Gastrocnemius medialis (tissue), 4 donors: ENCODE measurements around the gene ATP6AP1.

Experiments used
- CTCF ChIP-seq, 5 experiments: fragments of 450-650 bp in 3 of 5; fragments of 200-600 bp in 2 of 5; sonication (generic) in 2 of 5; IDR thresholded peaks in 4 of 5; conservative IDR thresholded peaks in 1 of 5; 1 replicate in 4 of 5; 2 replicates in 1 of 5; pipeline ENCODE4 v1.5.1; 2016 to 2019; ENCODE audit warnings: antibody characterized with exemption in 5 of 5, mild to moderate bottlenecking in 3 of 5, moderate library complexity in 3 of 5
- POLR2A ChIP-seq, 2 donors: fragments of 450-650 bp; IDR thresholded peaks; one replicate each; pipeline ENCODE4 v1.6.1; 2017; ENCODE audit warnings: antibody characterized with exemption in 2 of 2, mild to moderate bottlenecking in 2 of 2, moderate library complexity in 2 of 2

DNA sequence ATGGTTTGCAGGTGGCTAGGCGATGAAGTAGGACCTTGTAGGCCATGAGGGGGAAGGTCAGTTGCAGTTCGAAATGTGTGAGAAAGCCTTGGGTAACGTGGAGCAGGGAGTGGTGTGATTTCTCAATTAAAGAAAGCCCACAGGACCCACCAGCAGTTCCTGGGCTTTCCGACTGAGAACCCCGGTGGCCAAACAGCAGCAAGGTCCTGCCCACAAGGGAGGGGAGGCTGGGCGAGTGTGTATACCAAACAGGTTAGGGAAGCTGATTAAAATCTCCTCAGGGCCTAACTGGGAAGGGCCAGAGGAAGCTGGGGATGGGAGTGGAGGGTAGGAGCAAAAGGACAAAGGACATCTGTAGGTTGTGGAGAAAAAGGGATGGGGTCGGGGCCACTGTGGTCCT is 2.4 kb downstream of the ATP6AP1 start:
- TF ChIP-seq CTCF (IDR thresholded peaks at IDR 0.05 in 4 of 5, conservative IDR thresholded peaks at IDR 0.05 in 1 of 5), result no peak
- TF ChIP-seq POLR2A (IDR thresholded peaks at IDR 0.05), result no peak
